Vagina (tissue), 2 donors: Measurements from ENCODE around the gene MCCC2. TPM values are rescaled to one million over a fixed set of nuclear protein-coding genes. Genes with fewer than 3 reads are reported as not detected.
"Not testable (repeated sequence)": the region's sequence is repeated elsewhere in the genome, so short reads cannot be mapped to it uniquely, and the experiment has no call there.

Experiments
- DNase-seq, 2 donors: peaks; one replicate each; pipeline ENCODE4 v3.0.0-alpha.2; 2017; ENCODE audit errors: extremely low spot score in 2 of 2
- H3K27ac ChIP-seq: fragments of 200-600 bp; sonication (generic); one replicate; pipeline ENCODE4 v1.5.1; 2019
- H3K27me3 ChIP-seq: fragments of 200-600 bp; sonication (generic); one replicate; pipeline ENCODE4 v1.5.1; 2019
- H3K36me3 ChIP-seq, 2 donors: fragments of 200-600 bp; sonication (generic); one replicate each; pipeline ENCODE4 v1.5.1; 2017 to 2019
- H3K4me1 ChIP-seq: fragments of 200-600 bp; sonication (generic); one replicate; pipeline ENCODE4 v1.5.1; 2019
- H3K4me3 ChIP-seq, 2 donors: fragments of 200-600 bp; sonication (generic); 1 replicate in 1 of 2; 2 replicates in 1 of 2; pipeline ENCODE4 v1.5.1; 2016 to 2019
- H3K9me3 ChIP-seq: fragments of 200-600 bp; sonication (generic); one replicate; pipeline ENCODE4 v1.5.1; 2019
- POLR2A ChIP-seq, 2 donors: fragments of 450-650 bp; IDR thresholded peaks; one replicate each; pipeline ENCODE4 v1.6.1; 2017; ENCODE audit warnings: antibody characterized with exemption in 2 of 2, mild to moderate bottlenecking in 2 of 2, moderate library complexity in 2 of 2
- POLR2AphosphoS5 ChIP-seq, 2 donors: sonication (generic); formaldehyde crosslinking; IDR thresholded peaks; one replicate each; pipeline ENCODE4 v1.9.0; 2017; ENCODE audit warnings: antibody characterized with exemption in 2 of 2, mild to moderate bottlenecking in 2 of 2, low read depth in 1 of 2; ENCODE audit not compliant: insufficient read depth in 1 of 2
- intact Hi-C: fragments of 100-400 bp; cut with DNase I; formaldehyde crosslinking; loops from one replicate; pipeline ENCODE4 v1.15.1; 2023
- total RNA-seq: library from RNA; depleted of rRNA; stranded (reverse); fragments of >200 nt; gene quantifications from one replicate; pipeline ENCODE4 v1.2.3, GENCODE V29; 2016
- TF ChIP-seq, protein P1 (sequence below), 3 experiments: fragments of 450-650 bp in 2 of 3; fragments of 200-600 bp in 1 of 3; sonication (generic) in 1 of 3; IDR thresholded peaks; one replicate each; pipeline ENCODE4 v1.5.1; 2017 to 2019; ENCODE audit warnings: antibody characterized with exemption in 3 of 3, mild to moderate bottlenecking in 2 of 3, moderate library complexity in 2 of 3

The MCCC2 gene
- total RNA-seq, 1 donor from 2014 or later, result 30.7 TPM

DNA sequence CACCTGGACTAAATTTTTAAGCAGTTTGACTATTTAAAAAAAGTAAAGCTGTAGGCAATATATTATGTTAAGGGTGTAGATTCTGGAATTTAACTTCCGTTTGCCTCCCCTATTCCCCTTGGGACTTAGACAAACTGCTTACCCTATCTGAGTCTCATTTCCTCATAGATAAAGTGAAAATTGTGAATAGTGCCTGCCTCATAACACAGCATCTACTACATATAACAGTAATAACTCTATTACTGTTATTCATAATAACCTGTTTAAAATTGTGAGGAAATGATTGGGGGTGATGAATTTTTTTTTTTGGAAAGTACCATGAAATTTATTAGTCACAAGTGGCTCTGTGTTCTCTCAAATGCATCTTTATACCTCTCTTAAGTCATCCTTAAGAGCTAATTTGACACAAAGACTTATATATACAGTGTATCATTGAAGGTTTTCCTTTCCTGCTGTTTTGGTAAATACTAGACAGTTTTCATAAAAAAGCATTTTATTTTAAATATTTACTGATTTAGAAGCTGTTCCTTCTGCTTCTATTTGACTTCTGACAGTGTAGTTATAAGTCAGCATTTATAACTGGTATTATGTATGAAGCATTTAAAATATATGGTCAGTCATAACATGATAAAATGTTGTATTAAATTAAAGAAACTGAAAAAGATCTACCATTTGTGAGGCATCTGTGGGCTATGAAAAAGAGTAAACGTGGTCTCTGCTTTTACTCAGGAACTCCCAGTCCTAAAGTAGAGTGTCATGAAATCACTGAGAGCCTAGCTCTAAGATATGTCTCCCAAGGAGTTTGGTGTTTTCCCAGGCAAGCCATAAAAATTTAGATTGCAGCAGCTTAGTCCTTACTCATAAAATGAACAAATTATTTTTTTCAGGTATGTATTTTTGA lies 46.4 kb downstream of the MCCC2 start:
- Histone ChIP-seq H3K27ac (no peak overlapping the region), H3K4me1 (no peaks in the 10 kb centered on the region), H3K9me3 (no peaks in the 10 kb centered on the region), H3K27me3 (no peaks in the 10 kb centered on the region), H3K36me3 (peaks cover 0 to 27% of the 10 kb centered on the region in 2 donors), H3K4me3 (no peak overlapping the region)
- intact Hi-C loops, result no loop called here
- no peak for TF ChIP-seq POLR2AphosphoS5 (IDR thresholded peaks at IDR 0.05; ENCODE audit: insufficient read depth in 1 of 2, low read depth in 1 of 2)
- TF ChIP-seq, protein P1, sequence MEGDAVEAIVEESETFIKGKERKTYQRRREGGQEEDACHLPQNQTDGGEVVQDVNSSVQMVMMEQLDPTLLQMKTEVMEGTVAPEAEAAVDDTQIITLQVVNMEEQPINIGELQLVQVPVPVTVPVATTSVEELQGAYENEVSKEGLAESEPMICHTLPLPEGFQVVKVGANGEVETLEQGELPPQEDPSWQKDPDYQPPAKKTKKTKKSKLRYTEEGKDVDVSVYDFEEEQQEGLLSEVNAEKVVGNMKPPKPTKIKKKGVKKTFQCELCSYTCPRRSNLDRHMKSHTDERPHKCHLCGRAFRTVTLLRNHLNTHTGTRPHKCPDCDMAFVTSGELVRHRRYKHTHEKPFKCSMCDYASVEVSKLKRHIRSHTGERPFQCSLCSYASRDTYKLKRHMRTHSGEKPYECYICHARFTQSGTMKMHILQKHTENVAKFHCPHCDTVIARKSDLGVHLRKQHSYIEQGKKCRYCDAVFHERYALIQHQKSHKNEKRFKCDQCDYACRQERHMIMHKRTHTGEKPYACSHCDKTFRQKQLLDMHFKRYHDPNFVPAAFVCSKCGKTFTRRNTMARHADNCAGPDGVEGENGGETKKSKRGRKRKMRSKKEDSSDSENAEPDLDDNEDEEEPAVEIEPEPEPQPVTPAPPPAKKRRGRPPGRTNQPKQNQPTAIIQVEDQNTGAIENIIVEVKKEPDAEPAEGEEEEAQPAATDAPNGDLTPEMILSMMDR (IDR thresholded peaks at IDR 0.05), result no peak
- TF ChIP-seq POLR2A (IDR thresholded peaks at IDR 0.05), result no peak
- no peak for DNase-seq

DNA sequence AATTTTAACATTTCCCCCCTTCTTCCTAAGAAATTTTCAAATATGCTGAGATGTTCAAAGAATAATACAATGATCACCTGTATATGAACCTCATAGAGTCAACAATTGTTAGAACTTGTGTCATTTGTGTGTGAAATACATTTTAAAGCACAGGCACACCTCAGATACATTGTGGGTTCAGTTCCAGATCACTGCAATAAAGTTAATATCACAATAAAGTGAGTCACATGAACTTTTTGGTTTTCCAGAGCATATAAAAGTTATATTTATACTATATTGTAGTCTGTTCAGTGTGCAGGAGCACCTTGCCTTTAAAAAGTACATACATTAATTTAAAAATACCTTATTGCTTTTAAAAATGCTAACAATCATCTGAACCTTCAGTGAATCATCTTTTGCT lies 50.0 kb downstream of the MCCC2 start:
- no peak overlapping the region for H3K27ac ChIP-seq
- TF ChIP-seq POLR2A (IDR thresholded peaks at IDR 0.05) (no peak), POLR2AphosphoS5 (IDR thresholded peaks at IDR 0.05; ENCODE audit: insufficient read depth in 1 of 2, low read depth in 1 of 2) (no peak)
- TF ChIP-seq, protein P1 (IDR thresholded peaks at IDR 0.05), result no peak
- no peaks in the 10 kb centered on the region for H3K9me3 ChIP-seq
- H3K4me3 ChIP-seq, result no peak overlapping the region
- no peaks in the 10 kb centered on the region for H3K27me3 ChIP-seq
- no peak for DNase-seq
- peaks cover 0 to 56% of the 10 kb centered on the region in 2 donors for H3K36me3 ChIP-seq
- intact Hi-C loops, result no loop called here
- no peaks in the 10 kb centered on the region for H3K4me1 ChIP-seq

DNA sequence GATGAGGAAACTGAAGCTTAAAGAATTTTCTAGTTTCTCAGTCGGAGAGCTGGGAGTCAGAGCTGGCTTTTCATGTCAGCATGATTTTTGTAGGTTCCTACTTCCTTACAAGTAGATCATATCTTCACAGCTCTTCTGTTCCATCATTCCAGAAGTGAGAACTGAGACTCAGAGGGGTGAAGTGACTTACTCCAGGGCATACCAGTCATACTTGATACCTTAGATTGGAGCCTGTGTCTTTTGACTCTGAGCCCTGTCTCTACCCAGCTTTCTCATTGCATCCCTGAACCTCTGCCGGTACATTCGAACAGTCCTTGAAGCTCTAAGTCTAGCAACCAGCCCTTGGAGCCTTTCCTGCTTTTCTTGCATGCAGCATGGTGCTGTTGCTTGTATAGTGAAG lies 53.3 kb downstream of the MCCC2 start:
- no peak for TF ChIP-seq POLR2AphosphoS5 (IDR thresholded peaks at IDR 0.05; ENCODE audit: insufficient read depth in 1 of 2, low read depth in 1 of 2)
- no peak for TF ChIP-seq POLR2A (IDR thresholded peaks at IDR 0.05)
- TF ChIP-seq, protein P1 (IDR thresholded peaks at IDR 0.05), result no peak
- Histone ChIP-seq H3K9me3 (no peaks in the 10 kb centered on the region), H3K27me3 (no peaks in the 10 kb centered on the region), H3K27ac (no peak overlapping the region), H3K36me3 (peaks cover 0 to 46% of the 10 kb centered on the region in 2 donors), H3K4me1 (no peaks in the 10 kb centered on the region), H3K4me3 (no peak overlapping the region)
- intact Hi-C loops, result no loop called here
- DNase-seq, result no peak

DNA sequence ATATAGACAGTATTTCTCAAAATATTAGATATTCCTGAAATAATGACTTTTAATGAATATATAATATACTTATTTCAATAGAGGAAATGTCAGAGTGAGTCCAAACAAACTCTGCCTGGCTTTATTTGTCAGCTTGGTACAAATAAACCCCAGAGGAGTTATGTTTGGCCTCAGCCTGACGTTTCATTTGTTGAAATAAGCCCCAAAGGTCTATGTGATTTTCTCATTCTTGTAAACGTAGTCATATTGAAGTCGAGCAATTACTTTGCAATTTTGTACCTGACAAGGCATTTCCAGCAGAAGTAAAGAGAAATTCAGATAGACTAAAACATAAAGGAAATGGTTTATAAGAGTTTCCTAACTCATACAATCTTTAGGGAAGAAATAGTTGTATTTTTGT lies 57.9 kb downstream of the MCCC2 start:
- H3K4me1 ChIP-seq, result no peaks in the 10 kb centered on the region
- no peaks in the 10 kb centered on the region for H3K9me3 ChIP-seq
- H3K27me3 ChIP-seq, result no peaks in the 10 kb centered on the region
- TF ChIP-seq POLR2AphosphoS5 (IDR thresholded peaks at IDR 0.05; ENCODE audit: insufficient read depth in 1 of 2, low read depth in 1 of 2) (no peak), POLR2A (IDR thresholded peaks at IDR 0.05) (no peak)
- TF ChIP-seq, protein P1 (IDR thresholded peaks at IDR 0.05), result no peak
- no peak overlapping the region for H3K27ac ChIP-seq
- H3K36me3 ChIP-seq, result peaks cover 0 to 26% of the 10 kb centered on the region in 2 donors
- no peak for DNase-seq
- no peak overlapping the region for H3K4me3 ChIP-seq
- intact Hi-C loops, result no loop called here

DNA sequence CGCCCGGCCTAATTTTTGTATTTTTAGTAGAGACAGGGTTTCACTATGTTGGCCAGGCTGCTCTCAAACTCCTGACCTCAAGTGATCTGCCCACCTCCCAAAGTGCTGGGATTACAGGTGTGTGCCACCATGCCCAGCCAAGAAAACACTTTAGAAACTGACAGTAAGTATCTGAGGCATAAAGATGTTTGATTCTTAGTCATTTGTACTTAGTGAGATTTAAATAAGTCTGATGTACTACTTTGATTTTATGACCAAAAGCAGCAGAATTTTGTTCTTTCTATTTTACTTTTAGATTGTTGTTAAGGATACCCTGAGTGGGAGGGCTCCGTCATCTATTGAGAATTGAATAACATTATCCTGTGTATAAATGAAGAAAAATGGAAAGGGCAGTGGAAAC lies 63.8 kb downstream of the MCCC2 start:
- H3K4me1 ChIP-seq, intact Hi-C loops, DNase-seq, H3K9me3 ChIP-seq, H3K27ac ChIP-seq, H3K27me3 ChIP-seq, H3K4me3 ChIP-seq: not testable (repeated sequence)
- peaks cover 0 to 24% of the 10 kb centered on the region in 2 donors for H3K36me3 ChIP-seq
